Tibial artery (tissue), 4 donors: ENCODE measurements around the gene LIPC.

Experiments used
- DNase-seq, 2 donors: peaks; one replicate each; pipeline ENCODE4 v3.0.0-alpha.2; 2019
- H3K27ac ChIP-seq, 2 donors: fragments of 200-600 bp; sonication (generic) in 1 of 2; 1 replicate in 1 of 2; 2 replicates in 1 of 2; pipeline ENCODE4 v1.5.1; 2018 to 2019; ENCODE audit warnings: mild to moderate bottlenecking in 1 of 2
- H3K27me3 ChIP-seq, 2 donors: fragments of 200-600 bp; sonication (generic) in 1 of 2; one replicate each; pipeline versions ENCODE4 v1.5.1 to v1.6.0; 2016 to 2019
- H3K36me3 ChIP-seq, 3 donors: fragments of 200-600 bp; sonication (generic) in 2 of 3; one replicate each; pipeline ENCODE4 v1.5.1; 2016 to 2019; ENCODE audit warnings: mild to moderate bottlenecking in 2 of 3
- H3K4me1 ChIP-seq, 4 donors: fragments of 200-600 bp; sonication (generic) in 2 of 4; 1 replicate in 3 of 4; 2 replicates in 1 of 4; pipeline ENCODE4 v1.5.1; 2016 to 2019
- H3K4me3 ChIP-seq, 2 donors: fragments of 200-600 bp; sonication (generic) in 1 of 2; 1 replicate in 1 of 2; 2 replicates in 1 of 2; pipeline ENCODE4 v1.5.1; 2018 to 2019; ENCODE audit warnings: mild to moderate bottlenecking in 2 of 2
- H3K9me3 ChIP-seq, 3 donors: fragments of 200-600 bp; sonication (generic) in 1 of 3; one replicate each; pipeline ENCODE4 v1.5.1; 2016 to 2019
- CTCF ChIP-seq, 2 experiments: fragments of 200-600 bp in 1 of 2; fragments of 450-650 bp in 1 of 2; IDR thresholded peaks; one replicate each; pipeline ENCODE4 v1.5.1; 2017 to 2019; ENCODE audit warnings: antibody characterized with exemption in 2 of 2, mild to moderate bottlenecking in 1 of 2, moderate library complexity in 1 of 2
- intact Hi-C: fragments of 100-400 bp; cut with DNase I; formaldehyde crosslinking; loops from one replicate; pipeline ENCODE4 v1.15.0; 2023; ENCODE audit warnings: low total_unique reads

LIPC gene

GRCh38 chr15:58523634-58524033 lies 91.8 kb downstream of the LIPC start:
- no peak for TF ChIP-seq CTCF (IDR thresholded peaks at IDR 0.05)
- no peak overlapping the region for H3K4me3 ChIP-seq
- peak overlapping the region; percentile 36 to 68 for H3K27ac ChIP-seq
- intact Hi-C loops = no loop called here
- no peaks in the 10 kb centered on the region for H3K27me3 ChIP-seq
- H3K36me3 ChIP-seq = no peaks in the 10 kb centered on the region
- H3K4me1 ChIP-seq = peaks cover 0 to 48% (median 32%) of the 10 kb centered on the region in 4 donors
- no peaks in the 10 kb centered on the region for H3K9me3 ChIP-seq
- no peak for DNase-seq

GRCh38 chr15:58524247-58524646 lies 92.5 kb downstream of the LIPC start:
- H3K27ac ChIP-seq = no peak overlapping the region
- intact Hi-C loops = no loop called here
- no peak for TF ChIP-seq CTCF (IDR thresholded peaks at IDR 0.05)
- no peaks in the 10 kb centered on the region for H3K27me3 ChIP-seq
- no peaks in the 10 kb centered on the region for H3K36me3 ChIP-seq
- DNase-seq = no peak
- no peak overlapping the region for H3K4me3 ChIP-seq
- no peaks in the 10 kb centered on the region for H3K9me3 ChIP-seq
- H3K4me1 ChIP-seq = peaks cover 0 to 49% (median 34%) of the 10 kb centered on the region in 4 donors

- Histone ChIP-seq H3K9me3 (no peaks in the 10 kb centered on the region), H3K27ac (no peak overlapping the region), H3K36me3 (no peaks in the 10 kb centered on the region), H3K4me1 (peaks cover 0 to 48% (median 31%) of the 10 kb centered on the region in 4 donors), H3K4me3 (no peak overlapping the region), H3K27me3 (no peaks in the 10 kb centered on the region)
- no peak for TF ChIP-seq CTCF (IDR thresholded peaks at IDR 0.05)
- DNase-seq = no peak
- intact Hi-C loops = no loop called here
Observed at GRCh38 chr15:58525991-58526421, 94.2 kb downstream of the LIPC start.

GRCh38 chr15:58526647-58527192 lies 94.9 kb downstream of the LIPC start:
- no peak for DNase-seq
- H3K36me3 ChIP-seq = no peaks in the 10 kb centered on the region
- no peak overlapping the region for H3K27ac ChIP-seq
- H3K9me3 ChIP-seq = no peaks in the 10 kb centered on the region
- no peak overlapping the region for H3K4me3 ChIP-seq
- peaks cover 0 to 42% (median 25%) of the 10 kb centered on the region in 4 donors for H3K4me1 ChIP-seq
- intact Hi-C loops = no loop called here
- TF ChIP-seq CTCF (IDR thresholded peaks at IDR 0.05) = no peak
- no peaks in the 10 kb centered on the region for H3K27me3 ChIP-seq

- Histone ChIP-seq H3K4me1 (peaks cover 0 to 32% (median 15%) of the 10 kb centered on the region in 4 donors), H3K9me3 (no peaks in the 10 kb centered on the region), H3K27me3 (no peaks in the 10 kb centered on the region), H3K27ac (no peak overlapping the region), H3K36me3 (no peaks in the 10 kb centered on the region), H3K4me3 (no peak overlapping the region)
- DNase-seq = no peak
- no peak for TF ChIP-seq CTCF (IDR thresholded peaks at IDR 0.05)
- intact Hi-C loops = no loop called here
Observed at GRCh38 chr15:58527573-58528187, 95.9 kb downstream of the LIPC start.
